ENCODE results near the gene WDFY3. TPM values are rescaled to one million over a fixed set of nuclear protein-coding genes. Genes with fewer than 3 reads are reported as not detected.

WDFY3 gene
- total and polyA plus RNA-seq, 2 experiments from 2014 or later, result 7.7 to 55.9 TPM

- no peaks in the 10 kb centered on the region for H3K9me3 ChIP-seq (ENCODE audit: low read depth)
- H4K20me1 ChIP-seq (ENCODE audit: insufficient read depth, poor library complexity, severe bottlenecking), result no peaks in the 10 kb centered on the region
- H3K4me2 ChIP-seq, result no peak overlapping the region
- H3K27me3 ChIP-seq, result no peaks in the 10 kb centered on the region
- no peak overlapping the region for H3K4me3 ChIP-seq
- H3K4me1 ChIP-seq (ENCODE audit: insufficient read depth), result no peaks in the 10 kb centered on the region
- no peaks in the 10 kb centered on the region for H3K9me2 ChIP-seq (replicated peaks; ENCODE audit: insufficient read depth)
- H3K79me2 ChIP-seq, result peaks cover 8% of the 10 kb centered on the region
- H3K27ac ChIP-seq, result no peak overlapping the region
- peaks cover 5% of the 10 kb centered on the region for H3K36me3 ChIP-seq (replicated peaks; ENCODE audit: insufficient read depth, low read depth)
- TF ChIP-seq EZH2phosphoT487 (IDR thresholded peaks at IDR 0.05; ENCODE audit: low read depth, severe bottlenecking, unreplicated experiment), result no peak
- TF ChIP-seq EZH2 (IDR thresholded peaks at IDR 0.05; ENCODE audit: borderline replicate concordance), result no peak
- TF ChIP-seq, protein P1, sequence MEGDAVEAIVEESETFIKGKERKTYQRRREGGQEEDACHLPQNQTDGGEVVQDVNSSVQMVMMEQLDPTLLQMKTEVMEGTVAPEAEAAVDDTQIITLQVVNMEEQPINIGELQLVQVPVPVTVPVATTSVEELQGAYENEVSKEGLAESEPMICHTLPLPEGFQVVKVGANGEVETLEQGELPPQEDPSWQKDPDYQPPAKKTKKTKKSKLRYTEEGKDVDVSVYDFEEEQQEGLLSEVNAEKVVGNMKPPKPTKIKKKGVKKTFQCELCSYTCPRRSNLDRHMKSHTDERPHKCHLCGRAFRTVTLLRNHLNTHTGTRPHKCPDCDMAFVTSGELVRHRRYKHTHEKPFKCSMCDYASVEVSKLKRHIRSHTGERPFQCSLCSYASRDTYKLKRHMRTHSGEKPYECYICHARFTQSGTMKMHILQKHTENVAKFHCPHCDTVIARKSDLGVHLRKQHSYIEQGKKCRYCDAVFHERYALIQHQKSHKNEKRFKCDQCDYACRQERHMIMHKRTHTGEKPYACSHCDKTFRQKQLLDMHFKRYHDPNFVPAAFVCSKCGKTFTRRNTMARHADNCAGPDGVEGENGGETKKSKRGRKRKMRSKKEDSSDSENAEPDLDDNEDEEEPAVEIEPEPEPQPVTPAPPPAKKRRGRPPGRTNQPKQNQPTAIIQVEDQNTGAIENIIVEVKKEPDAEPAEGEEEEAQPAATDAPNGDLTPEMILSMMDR (IDR thresholded peaks at IDR 0.05; ENCODE audit: poor library complexity), result no peak
- no peak for DNase-seq (ENCODE audit: low spot score)
- WGBS (ENCODE audit: low lambda C conversion rate, missing lambda C conversion rate), result 99% methylated on average over 2 of the region's 2 CpGs
- H2AFZ ChIP-seq, result no peak overlapping the region
These were observed 78.7 kb downstream of the WDFY3 start for GRCh38 chr4:84887824-84888223.

GRCh38 chr4:84879651-84880200 lies 86.8 kb downstream of the WDFY3 start:
- H3K4me1 ChIP-seq (ENCODE audit: insufficient read depth), result no peaks in the 10 kb centered on the region
- H2AFZ ChIP-seq, result no peak overlapping the region
- no peak overlapping the region for H3K4me3 ChIP-seq
- H4K20me1 ChIP-seq (ENCODE audit: insufficient read depth, poor library complexity, severe bottlenecking), result no peaks in the 10 kb centered on the region
- no peaks in the 10 kb centered on the region for H3K27me3 ChIP-seq
- H3K36me3 ChIP-seq (replicated peaks; ENCODE audit: insufficient read depth, low read depth), result no peaks in the 10 kb centered on the region
- H3K4me2 ChIP-seq, result no peak overlapping the region
- no peak overlapping the region for H3K27ac ChIP-seq
- H3K9me2 ChIP-seq (replicated peaks; ENCODE audit: insufficient read depth), result no peaks in the 10 kb centered on the region
- H3K9me3 ChIP-seq (ENCODE audit: low read depth), result no peaks in the 10 kb centered on the region
- 90% methylated on average over 4 of the region's 4 CpGs for whole genome bisulfite sequencing (ENCODE audit: low lambda C conversion rate, missing lambda C conversion rate)
- TF ChIP-seq, protein P1 (IDR thresholded peaks at IDR 0.05; ENCODE audit: poor library complexity), result no peak
- TF ChIP-seq EZH2 (IDR thresholded peaks at IDR 0.05; ENCODE audit: borderline replicate concordance), result no peak
- DNase-seq (ENCODE audit: low spot score), result no peak
- H3K79me2 ChIP-seq, result no peaks in the 10 kb centered on the region

- H3K79me2 ChIP-seq, result no peaks in the 10 kb centered on the region
- no peak overlapping the region for H2AFZ ChIP-seq
- no peaks in the 10 kb centered on the region for H3K27me3 ChIP-seq
- no peaks in the 10 kb centered on the region for H3K9me2 ChIP-seq (replicated peaks; ENCODE audit: insufficient read depth)
- DNase-seq (ENCODE audit: low spot score), result no peak
- no peak overlapping the region for H3K27ac ChIP-seq
- no peaks in the 10 kb centered on the region for H3K4me1 ChIP-seq (ENCODE audit: insufficient read depth)
- H3K9me3 ChIP-seq (ENCODE audit: low read depth), result no peaks in the 10 kb centered on the region
- H4K20me1 ChIP-seq (ENCODE audit: insufficient read depth, poor library complexity, severe bottlenecking), result no peaks in the 10 kb centered on the region
- no peak overlapping the region for H3K4me2 ChIP-seq
- no peak for TF ChIP-seq EZH2phosphoT487 (IDR thresholded peaks at IDR 0.05; ENCODE audit: low read depth, severe bottlenecking, unreplicated experiment)
- no peak for TF ChIP-seq EZH2 (IDR thresholded peaks at IDR 0.05; ENCODE audit: borderline replicate concordance)
- TF ChIP-seq, protein P1 (IDR thresholded peaks at IDR 0.05; ENCODE audit: poor library complexity), result no peak
- 95% methylated on average over 3 of the region's 3 CpGs for WGBS (ENCODE audit: low lambda C conversion rate, missing lambda C conversion rate)
- no peak overlapping the region for H3K4me3 ChIP-seq
- H3K36me3 ChIP-seq (replicated peaks; ENCODE audit: insufficient read depth, low read depth), result no peaks in the 10 kb centered on the region
These were observed 87.9 kb downstream of the WDFY3 start for GRCh38 chr4:84878546-84878945.

GRCh38 chr4:84878090-84878489 lies 88.4 kb downstream of the WDFY3 start:
- Histone ChIP-seq H3K79me2 (no peaks in the 10 kb centered on the region), H4K20me1 (ENCODE audit: insufficient read depth, poor library complexity, severe bottlenecking) (no peaks in the 10 kb centered on the region), H3K4me1 (ENCODE audit: insufficient read depth) (no peaks in the 10 kb centered on the region), H3K4me2 (no peak overlapping the region), H2AFZ (no peak overlapping the region), H3K9me2 (replicated peaks; ENCODE audit: insufficient read depth) (no peaks in the 10 kb centered on the region), H3K36me3 (replicated peaks; ENCODE audit: insufficient read depth, low read depth) (no peaks in the 10 kb centered on the region), H3K4me3 (no peak overlapping the region), H3K27me3 (no peaks in the 10 kb centered on the region), H3K9me3 (ENCODE audit: low read depth) (no peaks in the 10 kb centered on the region), H3K27ac (peak overlapping the region; percentile 21)
- DNase-seq (ENCODE audit: low spot score), result no peak
- TF ChIP-seq, protein P1 (IDR thresholded peaks at IDR 0.05; ENCODE audit: poor library complexity), result no peak
- TF ChIP-seq EZH2phosphoT487 (IDR thresholded peaks at IDR 0.05; ENCODE audit: low read depth, severe bottlenecking, unreplicated experiment), result no peak
- TF ChIP-seq EZH2 (IDR thresholded peaks at IDR 0.05; ENCODE audit: borderline replicate concordance), result no peak
- 63% methylated on average over 1 of the region's 1 CpG for WGBS (ENCODE audit: low lambda C conversion rate, missing lambda C conversion rate)

Measured in hepatocyte (in vitro differentiated cells).